ENCODE measurements around the gene TRIM44.

DNA sequence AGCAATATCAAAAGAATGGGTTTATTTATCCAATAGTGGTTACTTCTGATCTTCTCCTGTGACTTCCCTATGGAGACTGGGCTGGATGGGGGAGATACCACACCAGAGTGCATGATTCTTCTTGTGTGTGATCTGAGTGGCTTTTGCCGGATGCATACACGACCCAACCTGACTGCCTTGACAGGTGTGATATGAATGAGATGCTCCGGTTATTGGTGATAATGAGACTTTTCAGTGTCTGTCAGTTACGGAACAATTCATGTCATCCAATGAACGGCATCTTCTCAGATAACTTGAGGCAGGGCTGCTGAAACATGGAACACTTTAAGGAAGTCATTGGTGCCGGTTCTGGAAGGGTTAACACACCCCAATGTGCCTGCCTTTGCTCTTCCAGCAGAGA, 26.6 kb upstream of the TRIM44 start:
- TF ChIP-seq CTCF (optimal IDR thresholded peaks at IDR 0.05 in 1 of 3, IDR thresholded peaks at IDR 0.05 in 1 of 3, conservative IDR thresholded peaks at IDR 0.05 in 1 of 3; ENCODE audit: extremely low read depth in 1 of 3, insufficient read depth in 2 of 3, low read length in 3 of 3) (no peak), EZH2 (IDR thresholded peaks at IDR 0.05; ENCODE audit: low read length) (no peak)
